ENCODE measurements around the gene MRRF. TPM values are rescaled to one million over a fixed set of nuclear protein-coding genes. Genes with fewer than 3 reads are reported as not detected.
"Not testable (repeated sequence)": the region's sequence is repeated elsewhere in the genome, so short reads cannot be mapped to it uniquely, and the experiment has no call there.

MRRF gene
- total RNA-seq, 2 experiments from 2014 or later, result 76.9 to 84.0 TPM

- no peaks in the 10 kb centered on the region for H3K9me3 Mint-ChIP-seq
- no peak overlapping the region for H3K4me3 Mint-ChIP-seq
- H3K4me1 Mint-ChIP-seq, result no peaks in the 10 kb centered on the region
- peaks cover 8% of the 10 kb centered on the region for H3K36me3 Mint-ChIP-seq
- H3K27me3 Mint-ChIP-seq, result no peaks in the 10 kb centered on the region
- no peak for DNase-seq
- no peak overlapping the region for H3K27ac Mint-ChIP-seq
Observed at GRCh38 chr9:122329597-122329996, 64.9 kb downstream of the MRRF start.

GRCh38 chr9:122330466-122330865, 65.8 kb downstream of the MRRF start:
- not testable (repeated sequence) for H3K4me1 Mint-ChIP-seq, H3K4me3 Mint-ChIP-seq, H3K9me3 Mint-ChIP-seq, DNase-seq, H3K27me3 Mint-ChIP-seq, H3K36me3 Mint-ChIP-seq, H3K27ac Mint-ChIP-seq

- no peaks in the 10 kb centered on the region for H3K4me1 Mint-ChIP-seq
- no peak overlapping the region for H3K4me3 Mint-ChIP-seq
- no peaks in the 10 kb centered on the region for H3K9me3 Mint-ChIP-seq
- H3K27ac Mint-ChIP-seq, result no peak overlapping the region
- DNase-seq, result no peak
- H3K36me3 Mint-ChIP-seq, result peaks cover 8% of the 10 kb centered on the region
- H3K27me3 Mint-ChIP-seq, result no peaks in the 10 kb centered on the region
Observed at GRCh38 chr9:122331523-122331927, 66.8 kb downstream of the MRRF start.

GRCh38 chr9:122332083-122332482, 67.4 kb downstream of the MRRF start:
- no peak for DNase-seq
- peaks cover 8% of the 10 kb centered on the region for H3K36me3 Mint-ChIP-seq
- no peaks in the 10 kb centered on the region for H3K9me3 Mint-ChIP-seq
- no peaks in the 10 kb centered on the region for H3K4me1 Mint-ChIP-seq
- no peaks in the 10 kb centered on the region for H3K27me3 Mint-ChIP-seq
- H3K4me3 Mint-ChIP-seq, result no peak overlapping the region
- no peak overlapping the region for H3K27ac Mint-ChIP-seq

- DNase-seq, result no peak
- Mint-ChIP-seq H3K36me3 (peaks cover 8% of the 10 kb centered on the region), H3K4me1 (no peaks in the 10 kb centered on the region), H3K27ac (no peak overlapping the region), H3K27me3 (no peaks in the 10 kb centered on the region), H3K4me3 (no peak overlapping the region), H3K9me3 (no peaks in the 10 kb centered on the region)
Observed at GRCh38 chr9:122332644-122333043, 68.0 kb downstream of the MRRF start.

- no peak for DNase-seq
- H3K4me1 Mint-ChIP-seq, result no peaks in the 10 kb centered on the region
Observed at GRCh38 chr9:122333169-122333808, 68.6 kb downstream of the MRRF start.

GRCh38 chr9:122334916-122335315, 70.2 kb downstream of the MRRF start:
- DNase-seq, result no peak
- Mint-ChIP-seq H3K4me3 (no peak overlapping the region), H3K9me3 (no peaks in the 10 kb centered on the region), H3K27me3 (peaks cover 3% of the 10 kb centered on the region), H3K36me3 (no peaks in the 10 kb centered on the region), H3K27ac (no peak overlapping the region), H3K4me1 (no peaks in the 10 kb centered on the region)

More at GRCh38 chr9:122333169-122333808, 68.6 kb downstream of the MRRF start:
- Mint-ChIP-seq H3K4me3 (no peak overlapping the region), H3K27ac (no peak overlapping the region), H3K36me3 (peaks cover 8% of the 10 kb centered on the region), H3K9me3 (no peaks in the 10 kb centered on the region), H3K27me3 (no peaks in the 10 kb centered on the region)

- Mint-ChIP-seq H3K4me1 (no peaks in the 10 kb centered on the region), H3K27ac (no peak overlapping the region), H3K4me3 (no peak overlapping the region), H3K27me3 (peaks cover 3% of the 10 kb centered on the region), H3K36me3 (no peaks in the 10 kb centered on the region), H3K9me3 (no peaks in the 10 kb centered on the region)
- no peak for DNase-seq
Observed at GRCh38 chr9:122336189-122336588, 71.5 kb downstream of the MRRF start.

- Mint-ChIP-seq H3K9me3 (no peaks in the 10 kb centered on the region), H3K27ac (no peak overlapping the region), H3K27me3 (peaks cover 3% of the 10 kb centered on the region), H3K4me1 (no peaks in the 10 kb centered on the region), H3K36me3 (no peaks in the 10 kb centered on the region), H3K4me3 (no peak overlapping the region)
- no peak for DNase-seq
Observed at GRCh38 chr9:122336866-122337555, 72.3 kb downstream of the MRRF start.

GRCh38 chr9:122337556-122337929, 72.9 kb downstream of the MRRF start:
- Mint-ChIP-seq H3K9me3 (no peaks in the 10 kb centered on the region), H3K27me3 (peaks cover 3% of the 10 kb centered on the region), H3K36me3 (no peaks in the 10 kb centered on the region), H3K4me3 (no peak overlapping the region), H3K4me1 (no peaks in the 10 kb centered on the region), H3K27ac (no peak overlapping the region)
- DNase-seq, result no peak

GRCh38 chr9:122338536-122338935, 73.9 kb downstream of the MRRF start:
- DNase-seq, result no peak
- H3K4me1 Mint-ChIP-seq, result no peaks in the 10 kb centered on the region
- H3K9me3 Mint-ChIP-seq, result no peaks in the 10 kb centered on the region
- no peak overlapping the region for H3K4me3 Mint-ChIP-seq
- H3K36me3 Mint-ChIP-seq, result no peaks in the 10 kb centered on the region
- peaks cover 3% of the 10 kb centered on the region for H3K27me3 Mint-ChIP-seq
- no peak overlapping the region for H3K27ac Mint-ChIP-seq

- Mint-ChIP-seq H3K27ac (no peak overlapping the region), H3K36me3 (no peaks in the 10 kb centered on the region), H3K4me1 (no peaks in the 10 kb centered on the region), H3K4me3 (no peak overlapping the region), H3K27me3 (peaks cover 3% of the 10 kb centered on the region), H3K9me3 (no peaks in the 10 kb centered on the region)
- DNase-seq, result no peak
Observed at GRCh38 chr9:122338994-122339393, 74.3 kb downstream of the MRRF start.

- Mint-ChIP-seq H3K9me3 (no peaks in the 10 kb centered on the region), H3K4me3 (no peak overlapping the region), H3K36me3 (no peaks in the 10 kb centered on the region), H3K27me3 (peaks cover 3% of the 10 kb centered on the region), H3K4me1 (no peaks in the 10 kb centered on the region), H3K27ac (no peak overlapping the region)
- DNase-seq, result no peak
Observed at GRCh38 chr9:122339579-122339978, 74.9 kb downstream of the MRRF start.

GRCh38 chr9:122340161-122340560, 75.5 kb downstream of the MRRF start:
- Mint-ChIP-seq H3K4me1 (no peaks in the 10 kb centered on the region), H3K27ac (no peak overlapping the region), H3K9me3 (no peaks in the 10 kb centered on the region), H3K4me3 (no peak overlapping the region), H3K36me3 (no peaks in the 10 kb centered on the region), H3K27me3 (peaks cover 3% of the 10 kb centered on the region)
- no peak for DNase-seq

GRCh38 chr9:122342323-122343050, 77.8 kb downstream of the MRRF start:
- Mint-ChIP-seq H3K27ac (no peak overlapping the region), H3K36me3 (no peaks in the 10 kb centered on the region), H3K27me3 (peaks cover 12% of the 10 kb centered on the region), H3K9me3 (no peaks in the 10 kb centered on the region), H3K4me1 (peaks cover 4% of the 10 kb centered on the region), H3K4me3 (no peak overlapping the region)
- no peak for DNase-seq

Data from activated naive CD8-positive, alpha-beta T cell treated with anti-CD3 and anti-CD28 coated beads for 36 hours (primary cell).